Fibroblast of the aortic adventitia (primary cell): Measurements from ENCODE around the gene DNAJC5. TPM values are rescaled to one million over a fixed set of nuclear protein-coding genes. Genes with fewer than 3 reads are reported as not detected.

ENCODE experiments used
- DNase-seq: peaks from one replicate; pipeline ENCODE4 v3.0.0-alpha.2; 2010; ENCODE audit warnings: low read depth
- H3K4me3 ChIP-seq: 2 replicates; pipeline ENCODE4 v1.5.1; 2011; ENCODE audit warnings: low read depth, mild to moderate bottlenecking, control low read depth, low read length, moderate library complexity
- total RNA-seq: library from RNA; depleted of rRNA; stranded (reverse); fragments of >200 nt; gene quantifications from 2 replicates; pipeline ENCODE4 v1.2.3, GENCODE V29; 2012; ENCODE audit warnings: low replicate concordance
- TF ChIP-seq, protein P1 (sequence below): IDR thresholded peaks from 2 replicates; pipeline ENCODE4 v1.5.1; 2011; ENCODE audit warnings: mild to moderate bottlenecking, low read length, control low read depth, inconsistent platforms; ENCODE audit not compliant: insufficient read depth

Gene DNAJC5, protein sequence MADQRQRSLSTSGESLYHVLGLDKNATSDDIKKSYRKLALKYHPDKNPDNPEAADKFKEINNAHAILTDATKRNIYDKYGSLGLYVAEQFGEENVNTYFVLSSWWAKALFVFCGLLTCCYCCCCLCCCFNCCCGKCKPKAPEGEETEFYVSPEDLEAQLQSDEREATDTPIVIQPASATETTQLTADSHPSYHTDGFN
- total RNA-seq, result 30.9 and 33.9 TPM in 2 replicates

DNA sequence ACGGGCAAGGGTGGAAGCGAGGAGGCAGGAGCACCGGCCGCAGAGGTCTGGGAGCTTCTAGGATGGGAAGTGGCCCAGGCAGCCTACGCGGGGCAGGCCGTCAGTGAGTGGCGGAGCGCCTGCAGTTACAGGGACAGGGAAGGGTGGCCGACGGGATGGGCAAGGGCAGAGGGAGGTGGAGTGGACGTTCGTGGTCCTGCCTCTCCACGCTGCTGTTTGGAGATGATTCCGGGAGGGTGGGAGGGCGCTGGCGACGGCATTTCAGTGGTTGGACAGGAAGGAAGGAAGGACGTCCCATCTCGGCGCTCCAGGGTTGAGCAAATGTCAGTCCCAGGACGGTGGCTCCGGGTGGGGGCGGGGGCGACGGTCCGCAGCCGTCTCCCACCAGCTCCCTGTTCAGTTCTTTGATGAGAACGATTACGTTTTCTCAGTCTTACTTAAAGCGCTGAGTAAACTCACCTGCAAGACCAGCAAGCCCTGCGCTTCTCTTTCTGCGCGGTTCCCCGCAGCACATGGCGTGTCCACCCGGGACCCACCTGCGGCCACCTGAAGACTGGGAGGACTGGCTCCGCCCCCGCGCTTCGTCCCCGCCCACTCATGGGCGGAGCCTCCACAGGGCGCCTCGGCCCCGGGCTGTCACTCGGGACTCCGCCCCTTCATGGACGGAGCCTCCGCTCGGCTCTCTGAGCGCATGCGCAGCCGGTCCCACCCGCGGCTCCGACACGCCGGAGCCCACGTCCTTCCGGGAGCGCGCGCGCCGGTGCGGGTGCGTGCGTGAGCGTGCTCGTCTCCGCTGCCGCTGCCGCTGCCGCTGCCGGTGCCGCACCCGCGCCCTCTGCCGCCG is at the start of gene DNAJC5:
Gene DNAJC5, plus strand, starts transcription at position 769 of the 844 bp plus-strand sequence. CDS start 33,220 bp downstream, outside the sequence.
- peak within 1 kb of the TSS; percentile 73 for H3K4me3 ChIP-seq
- peak; percentile 91 for DNase-seq
- TF ChIP-seq, protein P1, sequence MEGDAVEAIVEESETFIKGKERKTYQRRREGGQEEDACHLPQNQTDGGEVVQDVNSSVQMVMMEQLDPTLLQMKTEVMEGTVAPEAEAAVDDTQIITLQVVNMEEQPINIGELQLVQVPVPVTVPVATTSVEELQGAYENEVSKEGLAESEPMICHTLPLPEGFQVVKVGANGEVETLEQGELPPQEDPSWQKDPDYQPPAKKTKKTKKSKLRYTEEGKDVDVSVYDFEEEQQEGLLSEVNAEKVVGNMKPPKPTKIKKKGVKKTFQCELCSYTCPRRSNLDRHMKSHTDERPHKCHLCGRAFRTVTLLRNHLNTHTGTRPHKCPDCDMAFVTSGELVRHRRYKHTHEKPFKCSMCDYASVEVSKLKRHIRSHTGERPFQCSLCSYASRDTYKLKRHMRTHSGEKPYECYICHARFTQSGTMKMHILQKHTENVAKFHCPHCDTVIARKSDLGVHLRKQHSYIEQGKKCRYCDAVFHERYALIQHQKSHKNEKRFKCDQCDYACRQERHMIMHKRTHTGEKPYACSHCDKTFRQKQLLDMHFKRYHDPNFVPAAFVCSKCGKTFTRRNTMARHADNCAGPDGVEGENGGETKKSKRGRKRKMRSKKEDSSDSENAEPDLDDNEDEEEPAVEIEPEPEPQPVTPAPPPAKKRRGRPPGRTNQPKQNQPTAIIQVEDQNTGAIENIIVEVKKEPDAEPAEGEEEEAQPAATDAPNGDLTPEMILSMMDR, result no peak

DNA sequence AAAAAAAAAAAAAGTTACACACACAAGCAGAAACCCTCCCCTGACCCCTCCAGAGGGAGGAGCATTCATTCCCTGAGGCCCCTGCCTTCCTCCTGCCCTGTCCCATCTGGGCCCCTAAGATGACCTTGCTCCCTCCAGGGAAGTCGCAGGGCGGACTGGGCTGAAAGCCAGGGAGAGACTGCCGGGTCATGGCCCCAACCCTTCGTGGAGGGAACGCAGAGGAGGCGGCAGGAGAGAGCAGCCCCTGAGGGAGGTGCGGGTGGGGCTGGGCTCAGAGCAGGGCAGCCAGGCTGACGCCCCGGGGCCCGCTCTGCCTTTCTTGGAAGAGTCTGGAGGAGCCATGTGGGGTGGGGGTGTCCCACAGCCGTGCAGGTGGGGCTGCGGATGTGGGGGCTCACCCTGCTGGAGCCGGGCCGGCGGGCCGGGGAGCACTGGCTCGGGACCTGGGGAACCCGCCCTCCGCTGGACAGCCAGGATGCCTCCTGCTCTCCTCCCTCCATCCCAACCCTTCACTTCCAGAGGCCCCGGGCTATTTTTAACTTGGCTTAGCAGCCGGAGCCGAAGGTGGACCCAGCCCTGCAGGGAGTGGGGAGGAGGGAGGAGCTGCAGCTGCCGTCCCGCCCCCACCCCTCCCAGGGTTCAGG is 48.7 kb upstream of the DNAJC5 start:
- no peak overlapping the region for H3K4me3 ChIP-seq
- TF ChIP-seq, protein P1, result no peak
- peak; percentile 28 for DNase-seq

DNA sequence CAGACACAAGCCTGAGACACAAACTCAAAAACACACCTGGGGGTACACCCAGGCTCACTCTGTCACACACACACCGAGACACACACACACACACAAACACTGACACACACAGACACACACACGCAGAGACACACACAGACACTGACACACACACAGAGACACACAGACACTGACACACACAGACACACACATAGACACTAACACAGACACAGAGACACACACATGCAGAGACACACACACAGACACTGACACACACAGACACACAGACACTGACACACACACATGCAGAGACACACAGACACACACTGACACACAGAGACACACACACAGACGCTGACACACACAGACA is 48.1 kb upstream of the DNAJC5 start:
- TF ChIP-seq, protein P1, result no peak
- no peak for DNase-seq
- H3K4me3 ChIP-seq, result no peak overlapping the region

DNA sequence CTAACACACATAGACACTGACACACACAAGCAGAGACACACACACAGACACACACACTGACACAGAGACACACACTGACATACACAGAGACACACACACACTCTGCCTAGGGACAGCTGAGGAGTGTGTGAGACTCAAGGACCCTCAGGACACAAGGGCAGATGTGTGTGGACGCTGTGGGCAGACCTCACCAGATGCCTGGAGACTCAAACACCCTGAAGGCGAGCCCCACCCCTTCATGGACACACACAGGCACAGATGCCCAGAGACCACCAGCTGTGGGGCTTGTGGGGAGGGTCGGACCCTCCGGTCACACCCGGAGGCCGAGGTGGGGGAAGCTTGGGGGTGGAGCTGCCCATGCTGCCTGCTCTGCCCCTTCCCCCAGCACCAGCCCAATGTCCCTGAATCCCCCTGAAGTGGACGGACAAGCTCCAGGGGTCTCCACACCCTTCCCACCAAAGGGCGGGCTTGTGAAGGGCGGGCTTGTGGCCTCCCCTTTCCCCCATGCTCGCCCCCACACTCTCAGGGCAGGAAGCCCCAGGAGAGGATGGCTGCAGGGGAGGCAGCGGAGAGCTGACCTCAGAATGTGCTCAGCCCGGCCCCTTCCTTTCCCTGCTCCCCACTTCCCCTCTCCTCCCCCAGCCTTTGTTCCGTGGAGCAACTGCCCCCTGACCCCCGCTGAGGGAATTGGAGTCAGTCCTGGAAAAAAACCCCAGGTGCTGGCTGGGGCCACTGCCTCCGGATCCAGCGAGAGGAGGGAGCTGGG is 47.5 kb upstream of the DNAJC5 start:
- TF ChIP-seq, protein P1, result no peak
- no peak for DNase-seq
- H3K4me3 ChIP-seq, result no peak overlapping the region

DNA sequence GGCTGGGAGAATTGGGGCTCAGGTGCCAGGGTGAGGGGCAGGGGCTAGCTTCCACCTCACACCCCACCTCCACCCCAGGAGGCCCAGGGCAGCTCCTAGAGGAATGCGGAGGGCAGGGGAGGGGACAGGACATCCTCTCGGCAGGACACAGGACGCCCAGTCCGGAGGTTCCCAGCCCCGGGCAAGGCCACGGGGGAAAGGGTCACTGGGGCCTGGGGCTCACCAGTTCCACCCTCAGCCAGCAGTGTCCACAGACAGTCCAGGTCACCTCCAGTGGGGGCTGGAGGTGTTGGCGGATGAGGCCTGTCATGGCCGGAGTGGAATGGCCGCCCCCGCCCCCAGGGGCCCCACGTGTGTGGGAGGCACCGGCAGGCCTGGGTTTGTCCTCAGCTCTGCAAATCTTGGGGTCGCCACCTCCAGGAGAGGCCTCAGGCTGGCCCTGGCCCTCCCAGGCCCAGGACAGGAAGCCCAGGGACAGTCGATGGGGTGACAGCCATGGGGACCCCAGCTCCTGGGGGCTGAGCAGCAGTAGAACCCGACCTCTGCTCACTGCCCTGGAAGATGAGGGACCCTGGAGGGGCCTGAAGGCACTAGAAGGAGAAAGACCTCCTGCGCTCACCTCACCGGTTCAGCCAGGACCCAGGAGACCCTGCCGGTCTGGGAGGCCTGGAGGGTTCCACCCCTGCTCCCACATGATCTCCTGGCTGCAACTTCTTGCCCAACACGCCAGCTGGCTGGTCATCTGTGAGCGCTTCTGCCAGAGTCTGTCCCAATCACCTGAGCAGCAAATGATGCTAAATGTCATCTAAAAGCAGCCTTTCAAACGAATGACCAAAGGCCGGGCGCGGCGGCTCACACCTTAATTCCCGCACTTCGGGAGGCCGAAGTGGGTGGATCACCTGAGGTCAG is 46.7 kb upstream of the DNAJC5 start:
- no peak overlapping the region for H3K4me3 ChIP-seq
- no peak for DNase-seq
- TF ChIP-seq, protein P1, result no peak
